Aorta (tissue), 5 donors: ENCODE measurements around the gene GEMIN4. TPM values are rescaled to one million over a fixed set of nuclear protein-coding genes. Genes with fewer than 3 reads are reported as not detected.

ENCODE experiments used
- ATAC-seq: fragments of 200-7000 bp; cut with Tn5 transposase; one replicate; pipeline ENCODE4 v1.9.1; 2022; ENCODE audit warnings: moderate library complexity; ENCODE audit not compliant: low FRiP score
- DNase-seq, 2 donors: peaks; one replicate each; pipeline ENCODE4 v3.0.0-alpha.2; 2020
- H3K27ac ChIP-seq, 2 donors: one replicate each; pipeline ENCODE4 v1.5.1; 2013; ENCODE audit warnings: low read length in 2 of 2, mild to moderate bottlenecking in 2 of 2, moderate library complexity in 2 of 2, control low read depth in 1 of 2, inconsistent platforms in 1 of 2, low read depth in 1 of 2
- H3K27me3 ChIP-seq, 2 donors: one replicate each; pipeline ENCODE4 v1.6.1; 2013; ENCODE audit warnings: control low read depth in 1 of 2, low read length in 1 of 2, mild to moderate bottlenecking in 1 of 2, moderate library complexity in 1 of 2; ENCODE audit not compliant: insufficient read depth in 2 of 2, control insufficient read depth in 1 of 2
- H3K36me3 ChIP-seq, 2 donors: one replicate each; pipeline ENCODE4 v1.6.1; 2013; ENCODE audit warnings: control low read depth in 1 of 2, low read length in 1 of 2, mild to moderate bottlenecking in 1 of 2; ENCODE audit not compliant: insufficient read depth in 2 of 2, control insufficient read depth in 1 of 2
- H3K4me1 ChIP-seq, 2 donors: one replicate each; pipeline ENCODE4 v1.6.1; 2013; ENCODE audit warnings: low read length in 2 of 2, control low read depth in 1 of 2, mild to moderate bottlenecking in 1 of 2, moderate library complexity in 1 of 2; ENCODE audit not compliant: insufficient read depth in 2 of 2, control insufficient read depth in 1 of 2
- H3K4me3 ChIP-seq, 2 donors: one replicate each; pipeline ENCODE4 v1.5.1; 2013; ENCODE audit warnings: low read length in 2 of 2, control low read depth in 1 of 2, mild to moderate bottlenecking in 1 of 2
- H3K9me3 ChIP-seq: one replicate; pipeline ENCODE4 v1.6.1; 2013; ENCODE audit warnings: mild to moderate bottlenecking, low read length; ENCODE audit not compliant: control insufficient read depth
- WGBS, 2 donors: extraction: QIAGEN DNeasy Blood & Tissue Kit; methylation state at CpG; one replicate each; pipeline ENCODE4 v1.1.7; 2013; 5-methylcytosine and 5-hydroxymethylcytosine counted together
- intact Hi-C, 2 donors: fragments of 100-400 bp; cut with DNase I; formaldehyde crosslinking; loops; one replicate each; pipeline versions ENCODE4 v1.14.2 to v1.15.0; 2022
- long read RNA-seq, 2 donors: library from polyadenylated mRNA; unstranded; transcript quantifications; one replicate each; pipeline ENCODE4 v2.0.0, GENCODE V29; 2020 to 2021
- polyA plus RNA-seq, 2 donors: library from polyadenylated mRNA; stranded (reverse); fragments of 200-250 nt; gene quantifications; one replicate each; pipeline ENCODE4 v1.2.3, GENCODE V29; 2013
- total RNA-seq, 2 donors: library from RNA; stranded (reverse); fragmentation: NEBNext Ultra II Directional; extraction: Animal tissue kit (Norgen Biotek cat#: 25700); gene quantifications; one replicate each; pipeline ENCODE4 v1.2.1, GENCODE V29; 2021
- donor health status: healthy with polysubstance abuse.
- donor health status: Bipolar disorder and iron deficiency.
- donor health status: DM: no; HTN: no; CAD: no.
- donor health status: DM: no; HTN: no; CAD: no.
- donor health status: DM: yes; HTN: yes; CAD: no.

The GEMIN4 gene
- total RNA-seq, result 10 to 100 TPM; 11.7 to 17.2 TPM
- 10 to 100 TPM in 1 of 2 donors, 1 to 10 TPM in 1; 5.5 to 18.1 TPM for polyA plus RNA-seq
- long read RNA-seq, donor 1, full-length matches to known transcripts, result 26 of 28 reads
- long read RNA-seq, donor 1, partial matches to known transcripts, result 2 of 28 reads
- long read RNA-seq, donor 1, other reads (novel, unspliced or antisense), result 0 of 28 reads
- long read RNA-seq, donor 2, full-length matches to known transcripts, result 15 of 20 reads
- long read RNA-seq, donor 2, partial matches to known transcripts, result 0 of 20 reads
- long read RNA-seq, donor 2, other reads (novel, unspliced or antisense), result 5 of 20 reads

- ATAC-seq (peak; percentile 97), DNase-seq (peak; percentile 94 to 99)
- H3K27me3 ChIP-seq, result no peaks in the 10 kb centered on the region
- peaks cover 0 to 4% of the 10 kb centered on the region in 2 donors for H3K4me1 ChIP-seq
- WGBS, 2 donors, result 0% methylated on average over 62 to 87 of the region's 87 CpGs
- intact Hi-C loops, result loop anchor here in 1 of 2 donors (1.0 kb wide), 1 partner anchor 38 kb away; the partner anchor contains the start of gene VPS53
- H3K27ac ChIP-seq, result peak within 1 kb of the TSS in 1 of 2 donors; percentile 8
- no peaks in the 10 kb centered on the region for H3K9me3 ChIP-seq
- H3K4me3 ChIP-seq, result peak within 1 kb of the TSS; percentile 42 to 81
- H3K36me3 ChIP-seq, result no peaks in the 10 kb centered on the region
Observed at GRCh38 chr17:752002-752619, at the start of gene GEMIN4. Gene GEMIN4, minus strand, starts transcription at chr17:752264. Its CDS starts 122 bp downstream, at chr17:752142.

DNA sequence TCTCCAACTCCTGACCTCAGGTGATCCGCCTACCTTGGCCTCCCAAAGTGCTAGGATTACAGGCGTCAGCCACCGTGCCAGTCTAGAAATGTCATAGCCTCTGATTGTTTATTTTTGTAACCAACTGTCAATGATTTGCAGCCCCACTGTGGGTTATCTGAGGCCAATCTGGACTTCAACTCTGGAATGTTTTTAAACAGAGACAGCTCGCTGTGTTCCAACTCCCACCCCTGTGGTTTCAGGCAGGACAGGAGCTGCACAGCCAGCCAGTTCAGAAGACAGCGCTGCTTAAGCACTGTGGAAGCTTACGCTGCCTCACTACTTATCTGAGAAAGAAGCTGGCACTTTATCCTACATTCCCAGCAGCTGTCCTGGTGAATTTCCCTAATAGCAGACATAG is 49.6 kb upstream of the GEMIN4 start:
- intact Hi-C loops, result no loop called here
- H3K9me3 ChIP-seq, result no peaks in the 10 kb centered on the region
- 53 to 59% methylated on average over 6 of the region's 6 CpGs for WGBS, 2 donors
- no peak overlapping the region for H3K27ac ChIP-seq
- no peaks in the 10 kb centered on the region for H3K27me3 ChIP-seq
- no peaks in the 10 kb centered on the region for H3K4me1 ChIP-seq
- H3K36me3 ChIP-seq, result no peaks in the 10 kb centered on the region
- DNase-seq (peak in 1 of 2 donors; percentile 34), ATAC-seq (no peak)
- no peak overlapping the region for H3K4me3 ChIP-seq

- WGBS, 2 donors, result 89% methylated on average over 39 of the region's 39 CpGs
- intact Hi-C loops, result no loop called here
- ATAC-seq, result no peak
- H3K4me3 ChIP-seq, result no peak overlapping the region
- H3K27ac ChIP-seq, result no peak overlapping the region
- no peaks in the 10 kb centered on the region for H3K36me3 ChIP-seq
- H3K9me3 ChIP-seq, result no peaks in the 10 kb centered on the region
- no peaks in the 10 kb centered on the region for H3K4me1 ChIP-seq
- no peaks in the 10 kb centered on the region for H3K27me3 ChIP-seq
- peak in 1 of 2 donors; percentile 67 for DNase-seq
Observed at GRCh38 chr17:800446-801242, 48.6 kb upstream of the GEMIN4 start.

GRCh38 chr17:799261-799660 is 47.2 kb upstream of the GEMIN4 start:
- no peak overlapping the region for H3K27ac ChIP-seq
- ATAC-seq (no peak), DNase-seq (peak in 1 of 2 donors; percentile 51)
- H3K4me1 ChIP-seq, result no peaks in the 10 kb centered on the region
- no peaks in the 10 kb centered on the region for H3K27me3 ChIP-seq
- H3K4me3 ChIP-seq, result no peak overlapping the region
- intact Hi-C loops, result loop anchor here in 1 of 2 donors (5.0 kb wide), 1 partner anchor 258 kb away; no protein-coding TSS in a partner anchor
- no peaks in the 10 kb centered on the region for H3K9me3 ChIP-seq
- no peaks in the 10 kb centered on the region for H3K36me3 ChIP-seq
- WGBS, 2 donors, result 86 to 90% methylated on average over 11 of the region's 11 CpGs

DNA sequence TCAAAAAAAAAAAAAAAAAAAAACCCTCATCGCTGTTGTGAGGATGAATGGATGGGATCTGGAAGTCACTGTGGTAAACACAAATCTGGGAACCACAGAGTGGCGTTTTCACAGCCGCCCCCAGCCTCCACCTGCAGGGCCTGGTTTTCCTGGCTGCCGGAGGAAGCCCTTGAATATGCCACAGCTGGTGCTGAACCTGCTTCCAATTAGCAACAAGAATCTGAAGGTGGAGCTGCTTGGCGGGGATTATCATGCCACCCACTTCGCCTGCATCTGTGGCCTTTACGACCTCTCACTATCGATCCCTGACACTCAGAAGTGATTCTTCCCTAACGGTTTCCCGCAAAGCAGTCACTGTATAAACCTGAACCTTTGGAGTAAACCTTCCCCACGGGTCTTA is 46.2 kb upstream of the GEMIN4 start:
- H3K4me1 ChIP-seq, result no peaks in the 10 kb centered on the region
- no peak overlapping the region for H3K27ac ChIP-seq
- H3K36me3 ChIP-seq, result no peaks in the 10 kb centered on the region
- WGBS, 2 donors, result 75 to 84% methylated on average over 11 of the region's 11 CpGs
- intact Hi-C loops, result loop anchor here in 1 of 2 donors (5.0 kb wide), 1 partner anchor 259 kb away; no protein-coding TSS in a partner anchor
- no peak overlapping the region for H3K4me3 ChIP-seq
- ATAC-seq (no peak), DNase-seq (peak in 1 of 2 donors; percentile 48)
- no peaks in the 10 kb centered on the region for H3K9me3 ChIP-seq
- H3K27me3 ChIP-seq, result no peaks in the 10 kb centered on the region

DNA sequence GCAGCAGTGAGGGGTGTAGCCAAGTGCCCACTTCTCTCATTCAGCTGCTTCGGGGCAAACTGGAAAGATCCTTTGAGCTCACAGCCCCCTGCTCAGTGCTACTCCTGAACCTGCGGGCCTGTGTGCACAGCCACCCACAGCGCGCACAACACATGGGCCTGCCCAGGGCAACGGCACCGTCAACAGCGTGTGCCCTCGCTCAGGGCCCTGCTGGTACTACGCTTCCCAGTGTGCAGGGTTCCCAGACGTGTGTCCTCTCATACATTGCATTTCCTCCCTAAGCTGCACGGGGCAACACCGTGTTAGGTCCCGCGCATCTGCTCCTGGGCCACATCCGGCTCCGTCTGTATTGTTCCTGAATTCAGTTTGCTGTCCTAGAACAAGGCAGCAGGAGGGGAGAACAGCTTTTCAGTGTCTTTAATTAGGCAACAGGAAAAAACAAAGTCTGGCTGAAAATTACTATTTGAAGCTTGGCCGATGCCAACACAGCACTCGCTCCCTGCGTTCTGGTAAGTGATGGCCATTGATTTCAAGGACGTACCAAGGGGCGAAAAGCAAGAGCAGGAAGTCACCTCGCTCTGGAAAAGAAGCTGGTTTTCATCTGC is 45.3 kb upstream of the GEMIN4 start:
- ATAC-seq, result no peak
- DNase-seq, result peak in 1 of 2 donors; percentile 54
- WGBS, 2 donors, result 90% methylated on average over 22 of the region's 22 CpGs
- H3K27me3 ChIP-seq, result no peaks in the 10 kb centered on the region
- H3K27ac ChIP-seq, result no peak overlapping the region
- H3K36me3 ChIP-seq, result no peaks in the 10 kb centered on the region
- intact Hi-C loops, result loop anchor here in 1 of 2 donors (5.0 kb wide), 1 partner anchor 260 kb away; no protein-coding TSS in a partner anchor
- no peak overlapping the region for H3K4me3 ChIP-seq
- H3K9me3 ChIP-seq, result no peaks in the 10 kb centered on the region
- H3K4me1 ChIP-seq, result no peaks in the 10 kb centered on the region

DNA sequence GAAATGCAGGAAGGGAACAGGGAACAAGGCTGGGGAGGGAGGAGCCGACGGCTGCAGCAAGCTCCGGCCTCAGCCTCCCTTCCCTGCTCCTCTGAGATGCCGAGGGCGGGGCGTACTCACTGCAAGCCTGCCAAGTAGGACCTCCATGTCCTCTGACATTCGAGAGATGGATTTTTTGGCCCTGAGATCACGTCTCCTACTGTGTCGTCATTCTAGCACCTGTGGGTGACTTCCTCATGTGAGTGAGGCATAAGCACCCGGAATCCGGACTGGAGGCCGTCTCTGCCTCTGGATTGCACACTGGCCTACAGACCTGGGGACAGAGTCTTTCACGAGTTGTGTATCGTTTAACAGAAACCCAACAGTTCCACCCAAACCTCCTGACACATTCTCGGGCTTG is 44.5 kb upstream of the GEMIN4 start:
- intact Hi-C loops, result loop anchor here in 1 of 2 donors (5.0 kb wide), 1 partner anchor 261 kb away; no protein-coding TSS in a partner anchor
- no peak overlapping the region for H3K27ac ChIP-seq
- ATAC-seq (no peak), DNase-seq (peak in 1 of 2 donors; percentile 47)
- no peaks in the 10 kb centered on the region for H3K36me3 ChIP-seq
- no peaks in the 10 kb centered on the region for H3K27me3 ChIP-seq
- WGBS, 2 donors, result 86 to 91% methylated on average over 15 of the region's 15 CpGs
- H3K9me3 ChIP-seq, result no peaks in the 10 kb centered on the region
- H3K4me3 ChIP-seq, result no peak overlapping the region
- H3K4me1 ChIP-seq, result no peaks in the 10 kb centered on the region

GRCh38 chr17:795721-796120 is 43.7 kb upstream of the GEMIN4 start:
- WGBS, 2 donors, result 60 to 72% methylated on average over 9 of the region's 9 CpGs
- DNase-seq, result peak in 1 of 2 donors; percentile 30
- no peaks in the 10 kb centered on the region for H3K9me3 ChIP-seq
- ATAC-seq, result no peak
- H3K4me1 ChIP-seq, result no peaks in the 10 kb centered on the region
- H3K4me3 ChIP-seq, result no peak overlapping the region
- no peaks in the 10 kb centered on the region for H3K27me3 ChIP-seq
- H3K27ac ChIP-seq, result no peak overlapping the region
- intact Hi-C loops, result loop anchor here (1.0 to 5.0 kb wide), 2 partner anchors 186 to 262 kb away; no protein-coding TSS in a partner anchor
- no peaks in the 10 kb centered on the region for H3K36me3 ChIP-seq
